ENCODE measurements around the gene LRP2. TPM values are rescaled to one million over a fixed set of nuclear protein-coding genes. Genes with fewer than 3 reads are reported as not detected.

Gene LRP2
- total RNA-seq, 1 experiment from 2014 or later, result 0.59 TPM

DNA sequence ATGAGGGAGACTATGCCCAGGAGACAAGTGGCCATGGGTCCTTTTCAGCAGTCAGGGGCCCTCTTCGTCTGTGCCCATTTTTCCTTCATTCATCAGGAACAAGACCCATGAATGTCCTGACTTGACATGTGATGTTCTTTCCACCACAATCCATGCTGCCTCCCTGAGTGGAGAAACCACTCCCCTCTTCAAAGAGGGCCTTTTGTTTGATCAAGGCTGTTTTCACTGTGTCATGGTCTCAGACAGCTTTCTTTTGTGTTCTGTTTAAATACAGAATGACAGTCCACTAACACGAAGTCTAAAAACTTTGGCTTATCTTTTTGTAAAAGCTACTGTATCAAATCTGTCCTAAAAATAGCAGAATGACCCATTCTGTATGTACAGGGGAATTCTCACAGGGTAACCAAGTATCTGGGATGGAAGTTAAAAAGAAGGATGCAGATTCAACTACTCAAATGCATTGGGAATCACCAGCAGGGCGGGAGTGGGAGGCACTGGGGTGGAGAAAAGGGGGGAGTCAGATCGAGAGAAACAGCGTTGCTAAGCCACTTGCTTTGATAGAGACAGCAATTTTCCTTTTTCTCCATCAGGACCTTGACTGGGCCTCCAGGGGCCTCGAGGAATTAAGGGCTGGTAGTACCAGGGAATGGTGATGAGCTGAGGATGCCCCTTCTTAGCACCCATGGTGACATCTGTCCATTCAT, 13.9 kb downstream of the LRP2 start:
- no peak for ATAC-seq
- Mint-ChIP-seq H3K27me3 (ENCODE audit: low read depth) (no peaks in the 10 kb centered on the region; the same call in 1 of the 2 replicates), H3K27ac (no peak overlapping the region), H3K4me1 (no peaks in the 10 kb centered on the region), H3K4me3 (no peak overlapping the region), H3K9me3 (no peaks in the 10 kb centered on the region), H3K36me3 (no peaks in the 10 kb centered on the region)
- POLR2A ChIA-PET, result no interaction called here
- no peak for TF ChIP-seq ZNF232 (CRISPR knock-in tag; IDR thresholded peaks at IDR 0.05)
- TF ChIP-seq, protein P1, sequence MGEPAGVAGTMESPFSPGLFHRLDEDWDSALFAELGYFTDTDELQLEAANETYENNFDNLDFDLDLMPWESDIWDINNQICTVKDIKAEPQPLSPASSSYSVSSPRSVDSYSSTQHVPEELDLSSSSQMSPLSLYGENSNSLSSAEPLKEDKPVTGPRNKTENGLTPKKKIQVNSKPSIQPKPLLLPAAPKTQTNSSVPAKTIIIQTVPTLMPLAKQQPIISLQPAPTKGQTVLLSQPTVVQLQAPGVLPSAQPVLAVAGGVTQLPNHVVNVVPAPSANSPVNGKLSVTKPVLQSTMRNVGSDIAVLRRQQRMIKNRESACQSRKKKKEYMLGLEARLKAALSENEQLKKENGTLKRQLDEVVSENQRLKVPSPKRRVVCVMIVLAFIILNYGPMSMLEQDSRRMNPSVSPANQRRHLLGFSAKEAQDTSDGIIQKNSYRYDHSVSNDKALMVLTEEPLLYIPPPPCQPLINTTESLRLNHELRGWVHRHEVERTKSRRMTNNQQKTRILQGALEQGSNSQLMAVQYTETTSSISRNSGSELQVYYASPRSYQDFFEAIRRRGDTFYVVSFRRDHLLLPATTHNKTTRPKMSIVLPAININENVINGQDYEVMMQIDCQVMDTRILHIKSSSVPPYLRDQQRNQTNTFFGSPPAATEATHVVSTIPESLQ (CRISPR knock-in tag; IDR thresholded peaks at IDR 0.05), result no peak
- TF ChIP-seq, protein P2, sequence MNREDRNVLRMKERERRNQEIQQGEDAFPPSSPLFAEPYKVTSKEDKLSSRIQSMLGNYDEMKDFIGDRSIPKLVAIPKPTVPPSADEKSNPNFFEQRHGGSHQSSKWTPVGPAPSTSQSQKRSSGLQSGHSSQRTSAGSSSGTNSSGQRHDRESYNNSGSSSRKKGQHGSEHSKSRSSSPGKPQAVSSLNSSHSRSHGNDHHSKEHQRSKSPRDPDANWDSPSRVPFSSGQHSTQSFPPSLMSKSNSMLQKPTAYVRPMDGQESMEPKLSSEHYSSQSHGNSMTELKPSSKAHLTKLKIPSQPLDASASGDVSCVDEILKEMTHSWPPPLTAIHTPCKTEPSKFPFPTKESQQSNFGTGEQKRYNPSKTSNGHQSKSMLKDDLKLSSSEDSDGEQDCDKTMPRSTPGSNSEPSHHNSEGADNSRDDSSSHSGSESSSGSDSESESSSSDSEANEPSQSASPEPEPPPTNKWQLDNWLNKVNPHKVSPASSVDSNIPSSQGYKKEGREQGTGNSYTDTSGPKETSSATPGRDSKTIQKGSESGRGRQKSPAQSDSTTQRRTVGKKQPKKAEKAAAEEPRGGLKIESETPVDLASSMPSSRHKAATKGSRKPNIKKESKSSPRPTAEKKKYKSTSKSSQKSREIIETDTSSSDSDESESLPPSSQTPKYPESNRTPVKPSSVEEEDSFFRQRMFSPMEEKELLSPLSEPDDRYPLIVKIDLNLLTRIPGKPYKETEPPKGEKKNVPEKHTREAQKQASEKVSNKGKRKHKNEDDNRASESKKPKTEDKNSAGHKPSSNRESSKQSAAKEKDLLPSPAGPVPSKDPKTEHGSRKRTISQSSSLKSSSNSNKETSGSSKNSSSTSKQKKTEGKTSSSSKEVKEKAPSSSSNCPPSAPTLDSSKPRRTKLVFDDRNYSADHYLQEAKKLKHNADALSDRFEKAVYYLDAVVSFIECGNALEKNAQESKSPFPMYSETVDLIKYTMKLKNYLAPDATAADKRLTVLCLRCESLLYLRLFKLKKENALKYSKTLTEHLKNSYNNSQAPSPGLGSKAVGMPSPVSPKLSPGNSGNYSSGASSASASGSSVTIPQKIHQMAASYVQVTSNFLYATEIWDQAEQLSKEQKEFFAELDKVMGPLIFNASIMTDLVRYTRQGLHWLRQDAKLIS (CRISPR knock-in tag; IDR thresholded peaks at IDR 0.05; ENCODE audit: borderline replicate concordance), result no peak
- TF ChIP-seq, protein P3, sequence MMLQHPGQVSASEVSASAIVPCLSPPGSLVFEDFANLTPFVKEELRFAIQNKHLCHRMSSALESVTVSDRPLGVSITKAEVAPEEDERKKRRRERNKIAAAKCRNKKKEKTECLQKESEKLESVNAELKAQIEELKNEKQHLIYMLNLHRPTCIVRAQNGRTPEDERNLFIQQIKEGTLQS (CRISPR knock-in tag; conservative IDR thresholded peaks at IDR 0.05), result no peak
- no peak for TF ChIP-seq TCF7 (CRISPR knock-in tag; IDR thresholded peaks at IDR 0.05; ENCODE audit: low read depth)
- TF ChIP-seq, protein P4, sequence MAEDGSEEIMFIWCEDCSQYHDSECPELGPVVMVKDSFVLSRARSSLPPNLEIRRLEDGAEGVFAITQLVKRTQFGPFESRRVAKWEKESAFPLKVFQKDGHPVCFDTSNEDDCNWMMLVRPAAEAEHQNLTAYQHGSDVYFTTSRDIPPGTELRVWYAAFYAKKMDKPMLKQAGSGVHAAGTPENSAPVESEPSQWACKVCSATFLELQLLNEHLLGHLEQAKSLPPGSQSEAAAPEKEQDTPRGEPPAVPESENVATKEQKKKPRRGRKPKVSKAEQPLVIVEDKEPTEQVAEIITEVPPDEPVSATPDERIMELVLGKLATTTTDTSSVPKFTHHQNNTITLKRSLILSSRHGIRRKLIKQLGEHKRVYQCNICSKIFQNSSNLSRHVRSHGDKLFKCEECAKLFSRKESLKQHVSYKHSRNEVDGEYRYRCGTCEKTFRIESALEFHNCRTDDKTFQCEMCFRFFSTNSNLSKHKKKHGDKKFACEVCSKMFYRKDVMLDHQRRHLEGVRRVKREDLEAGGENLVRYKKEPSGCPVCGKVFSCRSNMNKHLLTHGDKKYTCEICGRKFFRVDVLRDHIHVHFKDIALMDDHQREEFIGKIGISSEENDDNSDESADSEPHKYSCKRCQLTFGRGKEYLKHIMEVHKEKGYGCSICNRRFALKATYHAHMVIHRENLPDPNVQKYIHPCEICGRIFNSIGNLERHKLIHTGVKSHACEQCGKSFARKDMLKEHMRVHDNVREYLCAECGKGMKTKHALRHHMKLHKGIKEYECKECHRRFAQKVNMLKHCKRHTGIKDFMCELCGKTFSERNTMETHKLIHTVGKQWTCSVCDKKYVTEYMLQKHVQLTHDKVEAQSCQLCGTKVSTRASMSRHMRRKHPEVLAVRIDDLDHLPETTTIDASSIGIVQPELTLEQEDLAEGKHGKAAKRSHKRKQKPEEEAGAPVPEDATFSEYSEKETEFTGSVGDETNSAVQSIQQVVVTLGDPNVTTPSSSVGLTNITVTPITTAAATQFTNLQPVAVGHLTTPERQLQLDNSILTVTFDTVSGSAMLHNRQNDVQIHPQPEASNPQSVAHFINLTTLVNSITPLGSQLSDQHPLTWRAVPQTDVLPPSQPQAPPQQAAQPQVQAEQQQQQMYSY (CRISPR knock-in tag; IDR thresholded peaks at IDR 0.05), result no peak
- no peak for TF ChIP-seq NR3C1 (CRISPR knock-in tag; conservative IDR thresholded peaks at IDR 0.05; ENCODE audit: low read depth)
- TF ChIP-seq, protein P5, sequence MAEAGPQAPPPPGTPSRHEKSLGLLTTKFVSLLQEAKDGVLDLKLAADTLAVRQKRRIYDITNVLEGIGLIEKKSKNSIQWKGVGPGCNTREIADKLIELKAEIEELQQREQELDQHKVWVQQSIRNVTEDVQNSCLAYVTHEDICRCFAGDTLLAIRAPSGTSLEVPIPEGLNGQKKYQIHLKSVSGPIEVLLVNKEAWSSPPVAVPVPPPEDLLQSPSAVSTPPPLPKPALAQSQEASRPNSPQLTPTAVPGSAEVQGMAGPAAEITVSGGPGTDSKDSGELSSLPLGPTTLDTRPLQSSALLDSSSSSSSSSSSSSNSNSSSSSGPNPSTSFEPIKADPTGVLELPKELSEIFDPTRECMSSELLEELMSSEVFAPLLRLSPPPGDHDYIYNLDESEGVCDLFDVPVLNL (CRISPR knock-in tag; IDR thresholded peaks at IDR 0.05; ENCODE audit: borderline replicate concordance, low read depth), result no peak
- TF ChIP-seq, protein P6, sequence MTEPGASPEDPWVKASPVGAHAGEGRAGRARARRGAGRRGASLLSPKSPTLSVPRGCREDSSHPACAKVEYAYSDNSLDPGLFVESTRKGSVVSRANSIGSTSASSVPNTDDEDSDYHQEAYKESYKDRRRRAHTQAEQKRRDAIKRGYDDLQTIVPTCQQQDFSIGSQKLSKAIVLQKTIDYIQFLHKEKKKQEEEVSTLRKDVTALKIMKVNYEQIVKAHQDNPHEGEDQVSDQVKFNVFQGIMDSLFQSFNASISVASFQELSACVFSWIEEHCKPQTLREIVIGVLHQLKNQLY (CRISPR knock-in tag; IDR thresholded peaks at IDR 0.05), result no peak
- no peak for TF ChIP-seq TP53 (CRISPR knock-in tag; IDR thresholded peaks at IDR 0.05)
- TF ChIP-seq, protein P7, sequence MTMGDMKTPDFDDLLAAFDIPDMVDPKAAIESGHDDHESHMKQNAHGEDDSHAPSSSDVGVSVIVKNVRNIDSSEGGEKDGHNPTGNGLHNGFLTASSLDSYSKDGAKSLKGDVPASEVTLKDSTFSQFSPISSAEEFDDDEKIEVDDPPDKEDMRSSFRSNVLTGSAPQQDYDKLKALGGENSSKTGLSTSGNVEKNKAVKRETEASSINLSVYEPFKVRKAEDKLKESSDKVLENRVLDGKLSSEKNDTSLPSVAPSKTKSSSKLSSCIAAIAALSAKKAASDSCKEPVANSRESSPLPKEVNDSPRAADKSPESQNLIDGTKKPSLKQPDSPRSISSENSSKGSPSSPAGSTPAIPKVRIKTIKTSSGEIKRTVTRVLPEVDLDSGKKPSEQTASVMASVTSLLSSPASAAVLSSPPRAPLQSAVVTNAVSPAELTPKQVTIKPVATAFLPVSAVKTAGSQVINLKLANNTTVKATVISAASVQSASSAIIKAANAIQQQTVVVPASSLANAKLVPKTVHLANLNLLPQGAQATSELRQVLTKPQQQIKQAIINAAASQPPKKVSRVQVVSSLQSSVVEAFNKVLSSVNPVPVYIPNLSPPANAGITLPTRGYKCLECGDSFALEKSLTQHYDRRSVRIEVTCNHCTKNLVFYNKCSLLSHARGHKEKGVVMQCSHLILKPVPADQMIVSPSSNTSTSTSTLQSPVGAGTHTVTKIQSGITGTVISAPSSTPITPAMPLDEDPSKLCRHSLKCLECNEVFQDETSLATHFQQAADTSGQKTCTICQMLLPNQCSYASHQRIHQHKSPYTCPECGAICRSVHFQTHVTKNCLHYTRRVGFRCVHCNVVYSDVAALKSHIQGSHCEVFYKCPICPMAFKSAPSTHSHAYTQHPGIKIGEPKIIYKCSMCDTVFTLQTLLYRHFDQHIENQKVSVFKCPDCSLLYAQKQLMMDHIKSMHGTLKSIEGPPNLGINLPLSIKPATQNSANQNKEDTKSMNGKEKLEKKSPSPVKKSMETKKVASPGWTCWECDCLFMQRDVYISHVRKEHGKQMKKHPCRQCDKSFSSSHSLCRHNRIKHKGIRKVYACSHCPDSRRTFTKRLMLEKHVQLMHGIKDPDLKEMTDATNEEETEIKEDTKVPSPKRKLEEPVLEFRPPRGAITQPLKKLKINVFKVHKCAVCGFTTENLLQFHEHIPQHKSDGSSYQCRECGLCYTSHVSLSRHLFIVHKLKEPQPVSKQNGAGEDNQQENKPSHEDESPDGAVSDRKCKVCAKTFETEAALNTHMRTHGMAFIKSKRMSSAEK (CRISPR knock-in tag; IDR thresholded peaks at IDR 0.05; ENCODE audit: borderline replicate concordance), result no peak
- no peak for DNase-seq (ENCODE audit: low spot score)
- CTCF ChIA-PET, result no interaction called here

All from WTC11 (cell line).